WTC11 (cell line): ENCODE measurements around the gene TAF8.

Experiments
- ESRRA ChIP-seq: sonication (generic); formaldehyde crosslinking; IDR thresholded peaks from 2 replicates; pipeline ENCODE4 v1.8.1; 2022; ENCODE audit warnings: mild to moderate bottlenecking, missing genetic modification reagents, borderline replicate concordance
- FOXP4 ChIP-seq: sonication (generic); formaldehyde crosslinking; IDR thresholded peaks from 2 replicates; pipeline ENCODE4 v1.8.0; 2022; ENCODE audit warnings: mild to moderate bottlenecking, missing genetic modification reagents
- GTF2I ChIP-seq: fragments of 250-450 bp; sonication (Bioruptor Pico); conservative IDR thresholded peaks from 2 replicates; pipeline ENCODE4 v1.4.0; 2021; ENCODE audit warnings: mild to moderate bottlenecking
- ZNF138 ChIP-seq: sonication (generic); formaldehyde crosslinking; conservative IDR thresholded peaks from 2 replicates; pipeline ENCODE4 v1.8.1; 2022; ENCODE audit warnings: mild to moderate bottlenecking, moderate library complexity, missing genetic modification reagents
- ZNF512 ChIP-seq: sonication (generic); formaldehyde crosslinking; IDR thresholded peaks from 2 replicates; pipeline ENCODE4 v1.8.1; 2022; ENCODE audit warnings: missing genetic modification reagents, borderline replicate concordance

- TF ChIP-seq ZNF512: no peak
- TF ChIP-seq ZNF138 (CRISPR knock-in tag): no peak
- no peak for TF ChIP-seq GTF2I (CRISPR knock-in tag)
- no peak for TF ChIP-seq FOXP4
- no peak for TF ChIP-seq ESRRA (CRISPR knock-in tag)
Observed at GRCh38 chr6:42068173-42068572, 17.8 kb downstream of the TAF8 start.
